HFFc6 (cell line): ENCODE data around the gene FCER1G. TPM values are rescaled to one million over a fixed set of nuclear protein-coding genes. Genes with fewer than 3 reads are reported as not detected.
A peak's percentile ranks its signal among the peaks of the same experiment; 100 is the strongest.

Source experiments
- DNase-seq: peaks from one replicate; pipeline ENCODE4 v3.0.0-alpha.2; 2018
- H3K27ac Mint-ChIP-seq: 2 replicates; pipeline ENCODE4 v1.8.0; 2020; ENCODE audit warnings: mild to moderate bottlenecking, mixed read lengths
- H3K27me3 Mint-ChIP-seq: 2 replicates; pipeline ENCODE4 v1.8.0; 2021; ENCODE audit warnings: mild to moderate bottlenecking, moderate library complexity, mixed read lengths; ENCODE audit not compliant: insufficient read depth
- H3K36me3 Mint-ChIP-seq: 2 replicates; pipeline ENCODE4 v1.8.0; 2021; ENCODE audit warnings: low read depth, mixed read lengths
- H3K4me1 Mint-ChIP-seq: 2 replicates; pipeline ENCODE4 v1.8.0; 2020; ENCODE audit warnings: low read depth, mixed read lengths
- H3K4me3 Mint-ChIP-seq: 2 replicates; pipeline ENCODE4 v1.8.0; 2020; ENCODE audit warnings: mild to moderate bottlenecking, moderate library complexity, mixed read lengths
- H3K9me3 Mint-ChIP-seq: 2 replicates; pipeline ENCODE4 v1.8.0; 2020; ENCODE audit warnings: mild to moderate bottlenecking, mixed read lengths
- CTCF ChIP-seq: fragments of 200-600 bp; sonication (generic); IDR thresholded peaks from 2 replicates; pipeline ENCODE4 v1.5.0; 2021; ENCODE audit warnings: antibody characterized with exemption, mild to moderate bottlenecking
- total RNA-seq, 6 experiments: library from RNA; stranded (reverse); fragmentation: NEBNext Ultra II Directional; extraction: Animal tissue kit (Norgen Biotek cat#: 25700); gene quantifications; 2 replicates in 1 of 6; 3 replicates in 5 of 6; pipeline ENCODE4 v1.2.3, GENCODE V29; 2021

The FCER1G gene
- total RNA-seq, 6 experiments from 2014 or later, result 0.33 to 1.0 (median 0.53) TPM; not detected in 1

DNA sequence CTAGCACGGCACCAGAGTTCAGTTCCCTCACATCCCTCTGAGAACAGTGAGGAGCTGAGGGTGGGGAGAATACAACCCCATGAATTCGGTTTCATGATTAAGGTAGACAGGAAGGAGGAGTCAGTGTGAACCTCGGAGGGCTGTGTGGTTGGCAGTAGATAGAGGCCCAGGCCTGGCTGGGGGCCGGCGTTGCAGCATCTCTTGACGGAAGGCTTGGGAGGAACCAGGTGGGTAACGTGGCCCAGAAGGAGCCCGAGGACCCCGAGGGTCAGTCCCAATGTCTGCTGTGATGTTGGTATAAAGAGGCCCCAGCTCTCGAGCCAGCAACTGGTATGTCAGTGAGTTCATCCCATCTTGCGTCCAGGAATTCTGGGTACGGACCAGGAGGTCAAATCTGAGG lies 43.4 kb upstream of the FCER1G start:
- TF ChIP-seq CTCF, result no peak
- H3K4me3 Mint-ChIP-seq, result no peak overlapping the region
- no peak for DNase-seq

GRCh38 chr1:161172349-161172748 lies 42.7 kb upstream of the FCER1G start:
- H3K27ac Mint-ChIP-seq, result peak overlapping the region; percentile 74
- peaks cover 3% of the 10 kb centered on the region for H3K27me3 Mint-ChIP-seq
- TF ChIP-seq CTCF, result no peak
- peak overlapping the region; percentile 29 for H3K4me3 Mint-ChIP-seq
- peaks cover 30% of the 10 kb centered on the region for H3K36me3 Mint-ChIP-seq
- no peaks in the 10 kb centered on the region; the same call in 1 of the 2 replicates for H3K9me3 Mint-ChIP-seq
- H3K4me1 Mint-ChIP-seq, result peaks cover 45% of the 10 kb centered on the region
- no peak for DNase-seq

More for the DNA sequence above, 43.4 kb upstream of the FCER1G start:
- H3K27ac Mint-ChIP-seq, result peak overlapping the region; percentile 74
- peaks cover 3% of the 10 kb centered on the region for H3K27me3 Mint-ChIP-seq
- peaks cover 30% of the 10 kb centered on the region for H3K36me3 Mint-ChIP-seq
- H3K9me3 Mint-ChIP-seq, result no peaks in the 10 kb centered on the region; the same call in 1 of the 2 replicates
- peaks cover 49% of the 10 kb centered on the region for H3K4me1 Mint-ChIP-seq

DNA sequence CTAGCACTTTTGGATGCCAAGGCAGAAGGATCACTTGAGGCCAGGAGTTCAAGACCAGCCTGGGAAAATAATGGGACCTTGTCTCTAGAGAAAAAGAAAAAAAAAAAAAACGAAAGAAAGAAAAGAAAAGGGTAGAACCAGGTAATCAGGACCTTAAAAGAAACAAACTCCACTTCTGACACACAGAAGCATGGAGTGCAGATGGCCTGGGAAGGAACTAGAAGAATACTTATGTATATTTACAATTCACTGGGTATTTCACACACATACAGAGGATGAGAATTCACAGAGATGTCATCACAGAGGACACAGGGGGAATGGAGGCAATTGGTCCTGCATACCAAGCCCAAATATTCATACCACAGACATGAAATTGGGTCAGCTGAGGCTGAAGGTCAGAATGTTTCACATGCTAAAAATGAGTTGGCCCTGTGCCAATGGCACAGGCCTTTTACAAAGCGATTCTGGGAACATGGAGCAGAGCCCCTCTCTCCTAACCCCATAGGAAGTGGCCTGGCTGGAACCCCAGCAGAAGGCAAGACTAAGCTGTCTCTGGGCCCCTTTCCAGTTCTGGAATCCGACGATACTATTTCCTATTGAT lies 42.2 kb upstream of the FCER1G start:
- peaks cover 3% of the 10 kb centered on the region for H3K27me3 Mint-ChIP-seq
- H3K36me3 Mint-ChIP-seq, result peaks cover 30% of the 10 kb centered on the region
- no peaks in the 10 kb centered on the region; the same call in 1 of the 2 replicates for H3K9me3 Mint-ChIP-seq
- no peak for TF ChIP-seq CTCF
- peak overlapping the region; percentile 29; the same call in 1 of the 2 replicates for H3K4me3 Mint-ChIP-seq
- H3K4me1 Mint-ChIP-seq, result peaks cover 48% of the 10 kb centered on the region
- DNase-seq, result peak; percentile 88
- peak overlapping the region; percentile 74 for H3K27ac Mint-ChIP-seq

- Mint-ChIP-seq H3K27ac (peak overlapping the region; percentile 74), H3K9me3 (no peaks in the 10 kb centered on the region; the same call in 1 of the 2 replicates), H3K36me3 (peaks cover 30% of the 10 kb centered on the region), H3K4me3 (no peak overlapping the region), H3K27me3 (peaks cover 3% of the 10 kb centered on the region), H3K4me1 (peaks cover 47% of the 10 kb centered on the region)
- no peak for TF ChIP-seq CTCF
- no peak for DNase-seq
These were observed 41.4 kb upstream of the FCER1G start for GRCh38 chr1:161173711-161174110.

GRCh38 chr1:161174911-161175310 lies 40.2 kb upstream of the FCER1G start:
- H3K4me3 Mint-ChIP-seq, result no peak overlapping the region
- no peak overlapping the region for H3K27ac Mint-ChIP-seq
- peaks cover 30% of the 10 kb centered on the region for H3K36me3 Mint-ChIP-seq
- H3K4me1 Mint-ChIP-seq, result peaks cover 47% of the 10 kb centered on the region
- no peak for TF ChIP-seq CTCF
- H3K27me3 Mint-ChIP-seq, result peaks cover 3% of the 10 kb centered on the region
- H3K9me3 Mint-ChIP-seq, result no peaks in the 10 kb centered on the region; the same call in 1 of the 2 replicates
- no peak for DNase-seq
